H1 (cell line): Measurements from ENCODE around the gene GP5. TPM values are rescaled to one million over a fixed set of nuclear protein-coding genes. Genes with fewer than 3 reads are reported as not detected.

Source experiments
- CTCF ChIA-PET: fragments of 300-600 bp; sonication (Branson Sonifier 250); formaldehyde crosslinking; loops from one replicate; lab custom pipeline; 2021; ENCODE audit not compliant: partially characterized antibody; lab: Charles Lee
- POLR2A ChIA-PET: fragments of 300-600 bp; sonication (Branson Sonifier 250); formaldehyde crosslinking; loops from one replicate; lab custom pipeline; 2021; ENCODE audit warnings: inconsistent platforms; ENCODE audit not compliant: partially characterized antibody; lab: Charles Lee
- DNase-seq, 2 experiments: peaks; one replicate each; pipeline versions ENCODE4 v3.0.0 to v3.0.0-alpha.2; 2010 to 2022; ENCODE audit warnings: low spot score in 2 of 2, low read depth in 1 of 2, mixed read lengths in 1 of 2
- FAIRE-seq: peaks from 2 replicates; lab custom pipeline; 2011; peaks lifted over from hg19 to GRCh38; lab: Jason Lieb, UNC
- H2AFZ ChIP-seq: 2 replicates; pipeline ENCODE4 v1.8.1; 2012; ENCODE audit warnings: low read length, inconsistent platforms
- H2AK5ac ChIP-seq: 2 replicates; pipeline ENCODE4 v1.6.1; 2013; ENCODE audit warnings: low read depth, low read length
- H2BK120ac ChIP-seq: replicated peaks from 2 replicates; pipeline ENCODE3; 2013; ENCODE audit warnings: low read depth, low read length, inconsistent platforms
- H2BK12ac ChIP-seq: 2 replicates; pipeline ENCODE4 v1.6.1; 2013; ENCODE audit warnings: low read depth, low read length
- H2BK15ac ChIP-seq: 2 replicates; pipeline ENCODE4 v1.6.1; 2013; ENCODE audit warnings: low read length
- H2BK20ac ChIP-seq: 2 replicates; pipeline ENCODE4 v1.6.1; 2013; ENCODE audit warnings: low read length
- H2BK5ac ChIP-seq: 2 replicates; pipeline ENCODE4 v1.6.1; 2013; ENCODE audit warnings: low read depth, low read length
- H3K14ac ChIP-seq: 2 replicates; pipeline ENCODE4 v1.6.1; 2013; ENCODE audit warnings: inconsistent platforms; ENCODE audit not compliant: insufficient read length
- H3K18ac ChIP-seq: 2 replicates; pipeline ENCODE4 v1.6.1; 2013; ENCODE audit warnings: low read length; ENCODE audit errors: extremely low read depth
- H3K23ac ChIP-seq: 2 replicates; pipeline ENCODE4 v1.6.1; 2013; ENCODE audit warnings: inconsistent platforms; ENCODE audit not compliant: insufficient read length
- H3K23me2 ChIP-seq: 2 replicates; pipeline ENCODE4 v1.6.1; 2013; ENCODE audit warnings: low read depth, low read length
- H3K27ac ChIP-seq: 2 replicates; pipeline ENCODE4 v1.6.1; 2011; ENCODE audit warnings: low read depth, low read length, inconsistent platforms
- H3K27me3 ChIP-seq, 4 experiments: replicated peaks in 1 of 4; 1 replicate in 1 of 4; 2 replicates in 3 of 4; pipeline versions ENCODE4 v1.6.1 to v1.8.1; 2011 to 2013; ENCODE audit warnings: low read length in 3 of 4, mild to moderate bottlenecking in 3 of 4, inconsistent platforms in 2 of 4, mixed read lengths in 2 of 4, moderate library complexity in 1 of 4; ENCODE audit not compliant: control insufficient read depth in 3 of 4, insufficient read depth in 3 of 4; ENCODE audit errors: extremely low read depth in 1 of 4
- H3K36me3 ChIP-seq, 4 experiments: 2 replicates each; pipeline versions ENCODE4 v1.6.1 to v1.8.1; 2011 to 2013; ENCODE audit warnings: mild to moderate bottlenecking in 4 of 4, low read length in 3 of 4, moderate library complexity in 2 of 4, control low read depth in 1 of 4, inconsistent platforms in 1 of 4; ENCODE audit not compliant: insufficient read depth in 4 of 4, control insufficient read depth in 2 of 4
- H3K4ac ChIP-seq: replicated peaks from 2 replicates; pipeline ENCODE3; 2013; ENCODE audit warnings: low read length, low read depth, mixed read lengths, inconsistent platforms; ENCODE audit not compliant: insufficient read length
- H3K4me1 ChIP-seq, 4 experiments: replicated peaks in 1 of 4; 1 replicate in 1 of 4; 2 replicates in 3 of 4; pipeline versions ENCODE4 v1.6.1 to v1.8.1; 2011 to 2013; ENCODE audit warnings: low read length in 3 of 4, inconsistent platforms in 2 of 4, mixed read lengths in 1 of 4; ENCODE audit not compliant: insufficient read depth in 4 of 4, control insufficient read depth in 3 of 4
- H3K4me2 ChIP-seq, 2 experiments: 2 replicates each; pipeline versions ENCODE4 v1.6.1 to v1.8.1; 2011 to 2013; ENCODE audit warnings: low read depth in 2 of 2, low read length in 2 of 2, control low read depth in 1 of 2, inconsistent platforms in 1 of 2, mild to moderate bottlenecking in 1 of 2; ENCODE audit not compliant: insufficient read depth in 1 of 2
- H3K4me3 ChIP-seq, 4 experiments: fragments of 200-600, 300-600 bp in 1 of 4; sonication (generic), shearing (Covaris generic), sonication (Bioruptor Twin) in 1 of 4; 2 replicates each; pipeline versions ENCODE4 v1.5.1 to v1.8.1; 2011 to 2016; ENCODE audit warnings: low read length in 4 of 4, low read depth in 3 of 4, control low read depth in 2 of 4, inconsistent platforms in 2 of 4, mild to moderate bottlenecking in 2 of 4, mixed read lengths in 1 of 4, moderate library complexity in 1 of 4; ENCODE audit not compliant: insufficient read depth in 2 of 4; ENCODE audit errors: extremely low read depth in 1 of 4
- H3K56ac ChIP-seq: replicated peaks from 2 replicates; pipeline ENCODE3; 2013; ENCODE audit warnings: low read depth, mild to moderate bottlenecking, mixed read lengths, low read length, inconsistent platforms; ENCODE audit not compliant: insufficient read length
- H3K79me1 ChIP-seq: 2 replicates; pipeline ENCODE4 v1.6.1; 2013; ENCODE audit warnings: low read depth, low read length, control low read depth
- H3K79me2 ChIP-seq, 2 experiments: 2 replicates each; pipeline versions ENCODE4 v1.6.1 to v1.8.1; 2012 to 2013; ENCODE audit warnings: low read length in 2 of 2, mild to moderate bottlenecking in 2 of 2, inconsistent platforms in 1 of 2; ENCODE audit not compliant: insufficient read depth in 2 of 2, control insufficient read depth in 1 of 2
- H3K9ac ChIP-seq, 4 experiments: replicated peaks in 1 of 4; 1 replicate in 1 of 4; 2 replicates in 3 of 4; pipeline versions ENCODE4 v1.6.1 to v1.8.1; 2011 to 2013; ENCODE audit warnings: low read depth in 3 of 4, low read length in 3 of 4, control low read depth in 2 of 4, mild to moderate bottlenecking in 2 of 4, moderate library complexity in 2 of 4, inconsistent platforms in 1 of 4; ENCODE audit errors: extremely low read depth in 1 of 4
- H3K9me3 ChIP-seq, 2 experiments: 2 replicates each; pipeline versions ENCODE4 v1.6.1 to v1.8.1; 2012 to 2013; ENCODE audit warnings: mild to moderate bottlenecking in 2 of 2, moderate library complexity in 2 of 2, control low read depth in 1 of 2, inconsistent platforms in 1 of 2, low read depth in 1 of 2, low read length in 1 of 2, mixed read lengths in 1 of 2; ENCODE audit not compliant: insufficient read depth in 2 of 2
- H4K20me1 ChIP-seq, 2 experiments: replicated peaks in 1 of 2; 2 replicates each; pipeline versions ENCODE3 to v1.8.1; 2011 to 2013; ENCODE audit warnings: inconsistent platforms in 2 of 2, low read length in 2 of 2, mild to moderate bottlenecking in 1 of 2; ENCODE audit not compliant: insufficient read depth in 2 of 2, control insufficient read depth in 1 of 2
- H4K5ac ChIP-seq: 2 replicates; pipeline ENCODE4 v1.6.1; 2013; ENCODE audit warnings: low read length, low read depth, mixed read lengths, inconsistent platforms; ENCODE audit not compliant: insufficient read length
- H4K8ac ChIP-seq: 2 replicates; pipeline ENCODE4 v1.8.0; 2013; ENCODE audit warnings: mild to moderate bottlenecking, moderate library complexity, low read length, inconsistent platforms; ENCODE audit not compliant: insufficient read depth; ENCODE audit errors: extremely low read depth
- H4K91ac ChIP-seq: replicated peaks from 2 replicates; pipeline ENCODE3; 2013; ENCODE audit warnings: low read length, mixed read lengths, inconsistent platforms; ENCODE audit not compliant: insufficient read length
- SIN3A ChIP-seq, 2 experiments: IDR thresholded peaks in 1 of 2; conservative IDR thresholded peaks in 1 of 2; 2 replicates each; pipeline ENCODE4 v1.6.1; 2011 to 2012; ENCODE audit warnings: low read length in 2 of 2, improper control_type of control experiment in 1 of 2, low read depth in 1 of 2, mild to moderate bottlenecking in 1 of 2
- WGBS, 2 experiments: shearing (Covaris generic) in 1 of 2; methylation state at CpG; one replicate each; pipeline versions ENCODE4 v1.1.6 to v1.1.7; 2013 to 2015; ENCODE audit warnings: low lambda C conversion rate in 2 of 2, mixed read lengths in 2 of 2, inconsistent platforms in 1 of 2, low coverage in 1 of 2, missing lambda C conversion rate in 1 of 2; ENCODE audit not compliant: insufficient replicate concordance in 2 of 2, insufficient coverage in 1 of 2, insufficient read length in 1 of 2; ENCODE audit errors: extremely low coverage in 1 of 2, missing lambda C conversion rate in 1 of 2; 5-methylcytosine and 5-hydroxymethylcytosine counted together
- polyA plus RNA-seq, 7 experiments: library from polyadenylated mRNA; depleted of rRNA in 3 of 7; stranded (reverse) in 5 of 7; unstranded in 2 of 7; fragments of >200 nt in 5 of 7; fragments of 200-250 nt in 2 of 7; gene quantifications; 1 replicate in 5 of 7; 2 replicates in 1 of 7; 4 replicates in 1 of 7; pipeline versions ENCODE4 v1.2.1 to v1.2.3, GENCODE V29; 2011 to 2013; ENCODE audit warnings: missing spikeins in 2 of 7, mixed read lengths in 2 of 7
- total RNA-seq: library from RNA; stranded (reverse); fragmentation: NEBNext Ultra II Directional; extraction: Animal tissue kit (Norgen Biotek cat#: 25700); gene quantifications from 2 replicates; pipeline ENCODE4 v1.2.1, GENCODE V29; 2021
- TF ChIP-seq, protein P1 (sequence below): IDR thresholded peaks from 2 replicates; pipeline ENCODE4 v1.6.1; 2011; ENCODE audit warnings: low read length, improper control_type of control experiment

Gene GP5
- total and polyA plus RNA-seq, 2 of the 8 experiments (the other 6 are each of a cell fraction or from before 2014, with no cell fraction given) = 0.13 to 0.14 TPM

DNA sequence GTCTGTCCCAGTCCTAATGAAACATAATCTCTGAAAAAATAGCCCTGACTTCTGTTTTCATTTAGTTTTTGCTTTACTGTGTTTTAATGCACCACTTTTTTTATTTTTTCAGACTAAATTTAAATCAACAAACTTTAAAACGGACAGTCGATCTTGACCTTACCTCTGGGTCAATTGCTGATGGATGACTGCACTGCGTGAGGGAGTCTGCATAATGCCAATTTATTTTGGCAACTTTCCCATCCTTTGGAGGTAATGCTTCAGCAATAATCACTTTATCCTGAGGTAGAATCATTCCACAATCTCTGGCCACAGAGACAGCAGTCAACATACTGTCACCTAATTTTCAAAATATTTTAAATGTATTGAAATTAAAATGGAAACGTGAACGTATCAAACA is 32.5 kb upstream of the GP5 start:
- FAIRE-seq = no peak

More for the DNA sequence above, 32.5 kb upstream of the GP5 start:
- Histone ChIP-seq H3K27me3 (no peaks in the 10 kb centered on the region; a peak in 1 of 7 replicates), H3K56ac (no peak overlapping the region), H4K20me1 (peaks cover 0 to 2% of the 10 kb centered on the region in 2 experiments), H3K79me1 (no peaks in the 10 kb centered on the region), H3K23ac (no peak overlapping the region), H2AFZ (no peak overlapping the region), H3K9ac (no peak overlapping the region), H2BK15ac (no peak overlapping the region), H3K4me3 (no peak overlapping the region), H3K79me2 (no peaks in the 10 kb centered on the region), H4K91ac (no peak overlapping the region), H2BK5ac (no peak overlapping the region), H3K23me2 (no peaks in the 10 kb centered on the region), H4K5ac (no peak overlapping the region), H3K4me1 (no peaks in the 10 kb centered on the region), H3K4ac (no peak overlapping the region), H3K36me3 (peaks cover 6 to 75% (median 48%) of the 10 kb centered on the region in 4 experiments), H2BK12ac (no peak overlapping the region), H3K27ac (no peak overlapping the region), H2BK120ac (no peak overlapping the region), H4K8ac (no peak overlapping the region), H2AK5ac (no peak overlapping the region), H3K14ac (no peak overlapping the region), H2BK20ac (no peak overlapping the region), H3K4me2 (no peak overlapping the region), H3K9me3 (no peaks in the 10 kb centered on the region), H3K18ac (no peak overlapping the region)
- no peak for TF ChIP-seq SIN3A (conservative IDR thresholded peaks at IDR 0.05 in 1 of 2, IDR thresholded peaks at IDR 0.05 in 1 of 2; ENCODE audit: low read depth in 1 of 2, low read length in 2 of 2)
- TF ChIP-seq, protein P1, sequence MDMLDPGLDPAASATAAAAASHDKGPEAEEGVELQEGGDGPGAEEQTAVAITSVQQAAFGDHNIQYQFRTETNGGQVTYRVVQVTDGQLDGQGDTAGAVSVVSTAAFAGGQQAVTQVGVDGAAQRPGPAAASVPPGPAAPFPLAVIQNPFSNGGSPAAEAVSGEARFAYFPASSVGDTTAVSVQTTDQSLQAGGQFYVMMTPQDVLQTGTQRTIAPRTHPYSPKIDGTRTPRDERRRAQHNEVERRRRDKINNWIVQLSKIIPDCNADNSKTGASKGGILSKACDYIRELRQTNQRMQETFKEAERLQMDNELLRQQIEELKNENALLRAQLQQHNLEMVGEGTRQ = no peak
- WGBS, 2 experiments = 96% methylated on average over 5 of the region's 5 CpGs; no CpG with 5 or more reads in 1 of the 2 experiments
- POLR2A ChIA-PET = no interaction called here
- CTCF ChIA-PET = interaction anchor here (1.0 to 1.3 kb wide), 2 partner anchors 10 to 41 kb away, joined by 3 read pairs; no protein-coding TSS in a partner anchor
- DNase-seq = no peak
